Spleen (tissue), 7 donors: ENCODE measurements around the gene UCHL1.

ENCODE experiments used
- POLR2A ChIP-seq, 3 donors: fragments of 450-650 bp; IDR thresholded peaks; one replicate each; pipeline ENCODE4 v1.5.1; 2017; ENCODE audit warnings: antibody characterized with exemption in 3 of 3, mild to moderate bottlenecking in 1 of 3
- TF ChIP-seq, protein P1 (sequence below), 11 experiments: fragments of 200-600 bp in 7 of 11; fragments of 450-650 bp in 4 of 11; sonication (generic) in 4 of 11; IDR thresholded peaks in 8 of 11; conservative IDR thresholded peaks in 3 of 11; 1 replicate in 7 of 11; 2 replicates in 4 of 11; pipeline versions ENCODE4 v1.4.0 to v1.8.0; 2016 to 2021; ENCODE audit warnings: antibody characterized with exemption in 11 of 11, inconsistent platforms in 4 of 11, mild to moderate bottlenecking in 1 of 11
- donor health status: DM: no; HTN: no; CAD: no; lungs with moderate emphysema.
- donor health status: DM: no; HTN: no; CAD: no.
- donor health status: DM: no; HTN: no; CAD: no.

DNA sequence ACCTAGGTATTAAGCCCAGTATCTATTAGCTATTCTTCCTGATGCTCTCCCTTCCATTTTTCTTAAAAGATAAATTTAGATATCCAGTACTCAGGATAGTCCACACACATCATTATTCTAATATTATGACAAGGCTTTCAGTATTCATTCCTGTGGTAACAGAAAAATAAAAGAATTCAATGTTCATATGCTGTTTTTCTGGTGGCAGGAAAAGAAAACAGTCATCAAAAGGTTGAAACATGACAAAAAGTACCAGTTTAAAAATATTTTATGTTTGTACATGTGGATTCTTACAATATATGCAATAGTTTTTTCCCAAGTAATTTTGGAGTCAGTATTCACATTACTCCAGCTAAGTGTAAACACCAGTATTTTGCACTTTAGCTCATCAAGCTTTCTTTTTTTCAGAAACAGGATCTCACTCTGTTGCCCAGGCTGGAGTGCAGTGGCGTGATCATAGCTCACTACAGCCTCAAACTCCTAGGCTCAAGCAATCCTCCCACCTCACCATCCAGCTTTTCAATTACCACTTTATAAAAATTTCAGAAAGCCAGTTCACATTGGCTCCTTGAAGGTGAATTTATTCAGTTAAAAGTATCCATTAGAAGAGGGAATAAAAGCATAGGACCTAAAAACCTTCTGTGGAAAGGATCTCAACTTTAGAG is 44.6 kb upstream of the UCHL1 start:
- no peak for TF ChIP-seq POLR2A (IDR thresholded peaks at IDR 0.05)
- TF ChIP-seq, protein P1, sequence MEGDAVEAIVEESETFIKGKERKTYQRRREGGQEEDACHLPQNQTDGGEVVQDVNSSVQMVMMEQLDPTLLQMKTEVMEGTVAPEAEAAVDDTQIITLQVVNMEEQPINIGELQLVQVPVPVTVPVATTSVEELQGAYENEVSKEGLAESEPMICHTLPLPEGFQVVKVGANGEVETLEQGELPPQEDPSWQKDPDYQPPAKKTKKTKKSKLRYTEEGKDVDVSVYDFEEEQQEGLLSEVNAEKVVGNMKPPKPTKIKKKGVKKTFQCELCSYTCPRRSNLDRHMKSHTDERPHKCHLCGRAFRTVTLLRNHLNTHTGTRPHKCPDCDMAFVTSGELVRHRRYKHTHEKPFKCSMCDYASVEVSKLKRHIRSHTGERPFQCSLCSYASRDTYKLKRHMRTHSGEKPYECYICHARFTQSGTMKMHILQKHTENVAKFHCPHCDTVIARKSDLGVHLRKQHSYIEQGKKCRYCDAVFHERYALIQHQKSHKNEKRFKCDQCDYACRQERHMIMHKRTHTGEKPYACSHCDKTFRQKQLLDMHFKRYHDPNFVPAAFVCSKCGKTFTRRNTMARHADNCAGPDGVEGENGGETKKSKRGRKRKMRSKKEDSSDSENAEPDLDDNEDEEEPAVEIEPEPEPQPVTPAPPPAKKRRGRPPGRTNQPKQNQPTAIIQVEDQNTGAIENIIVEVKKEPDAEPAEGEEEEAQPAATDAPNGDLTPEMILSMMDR (IDR thresholded peaks at IDR 0.05 in 8 of 11, conservative IDR thresholded peaks at IDR 0.05 in 3 of 11) = no peak
